DND-41 (cell line): Measurements from ENCODE around the gene ADCY9.

Experiments
- ATAC-seq: fragments of 200-7000 bp; cut with Tn5 transposase; 3 replicates; pipeline ENCODE4 v1.9.1; 2021; ENCODE audit warnings: low read depth; ENCODE audit not compliant: insufficient read depth
- DNase-seq: peaks from one replicate; pipeline ENCODE4 v3.0.0-alpha.2; 2020
- H2AFZ ChIP-seq: 2 replicates; pipeline ENCODE4 v1.6.0; 2012; ENCODE audit warnings: low read depth, low read length
- H3K27ac ChIP-seq: 2 replicates; pipeline ENCODE4 v1.5.1; 2012; ENCODE audit warnings: low read length, inconsistent platforms
- H3K27me3 ChIP-seq: fragments of 200-600 bp; sonication (generic); 2 replicates; pipeline ENCODE4 v1.6.0; 2012; ENCODE audit warnings: low read length, mild to moderate bottlenecking, inconsistent platforms; ENCODE audit not compliant: insufficient read depth, poor library complexity
- H3K36me3 ChIP-seq: 2 replicates; pipeline ENCODE4 v1.5.1; 2012; ENCODE audit warnings: low read length, inconsistent platforms; ENCODE audit not compliant: insufficient read depth
- H3K4me1 ChIP-seq: 2 replicates; pipeline ENCODE4 v1.5.1; 2012; ENCODE audit warnings: mild to moderate bottlenecking, low read length; ENCODE audit not compliant: insufficient read depth
- H3K4me2 ChIP-seq: 2 replicates; pipeline ENCODE4 v1.6.0; 2012; ENCODE audit warnings: mild to moderate bottlenecking, moderate library complexity, low read length, inconsistent platforms; ENCODE audit not compliant: insufficient read depth
- H3K4me3 ChIP-seq, 2 experiments: fragments of 200-600 bp in 1 of 2; shearing (Covaris generic) in 1 of 2; 2 replicates each; pipeline ENCODE4 v1.5.1; 2012 to 2016; ENCODE audit warnings: inconsistent platforms in 2 of 2, low read length in 2 of 2, mild to moderate bottlenecking in 2 of 2, low read depth in 1 of 2, moderate library complexity in 1 of 2
- H3K79me2 ChIP-seq: 2 replicates; pipeline ENCODE4 v1.6.0; 2012; ENCODE audit warnings: low read length, inconsistent platforms; ENCODE audit not compliant: insufficient read depth
- H3K9ac ChIP-seq: 2 replicates; pipeline ENCODE4 v1.6.0; 2012; ENCODE audit warnings: low read depth, mild to moderate bottlenecking, inconsistent platforms, low read length, moderate library complexity
- H3K9me3 ChIP-seq: 2 replicates; pipeline ENCODE4 v1.5.1; 2012; ENCODE audit warnings: low read length, moderate library complexity, mild to moderate bottlenecking, inconsistent platforms; ENCODE audit not compliant: insufficient read depth, severe bottlenecking
- H4K20me1 ChIP-seq: 2 replicates; pipeline ENCODE4 v1.6.0; 2012; ENCODE audit warnings: low read length; ENCODE audit not compliant: insufficient read depth
- CTCF ChIP-seq: IDR thresholded peaks from 2 replicates; pipeline ENCODE4 v1.5.1; 2012; ENCODE audit warnings: borderline replicate concordance, low read length, moderate library complexity, mild to moderate bottlenecking; ENCODE audit not compliant: poor library complexity, severe bottlenecking; ENCODE audit errors: extremely low read depth
- EZH2 ChIP-seq: IDR thresholded peaks from 3 replicates; pipeline ENCODE4 v1.6.1; 2012; ENCODE audit warnings: borderline replicate concordance, low read depth, mild to moderate bottlenecking, moderate library complexity, low read length, inconsistent platforms; ENCODE audit not compliant: severe bottlenecking

ADCY9 gene

GRCh38 chr16:3977376-3977775 lies 138.9 kb downstream of the ADCY9 start:
- Histone ChIP-seq H4K20me1 (no peaks in the 10 kb centered on the region), H3K9me3 (no peaks in the 10 kb centered on the region), H3K27me3 (peaks cover 30% of the 10 kb centered on the region), H3K27ac (no peak overlapping the region), H3K4me2 (no peak overlapping the region), H3K4me3 (no peak overlapping the region), H2AFZ (no peak overlapping the region), H3K79me2 (no peaks in the 10 kb centered on the region), H3K4me1 (no peaks in the 10 kb centered on the region), H3K9ac (no peak overlapping the region), H3K36me3 (no peaks in the 10 kb centered on the region)
- TF ChIP-seq CTCF = no peak
- no peak for TF ChIP-seq EZH2
- ATAC-seq (no peak), DNase-seq (no peak)

- Histone ChIP-seq H3K79me2 (no peaks in the 10 kb centered on the region), H3K27me3 (peaks cover 13% of the 10 kb centered on the region), H4K20me1 (no peaks in the 10 kb centered on the region), H3K36me3 (no peaks in the 10 kb centered on the region), H3K9me3 (no peaks in the 10 kb centered on the region), H2AFZ (no peak overlapping the region), H3K4me1 (no peaks in the 10 kb centered on the region), H3K4me2 (no peak overlapping the region), H3K9ac (no peak overlapping the region), H3K4me3 (no peak overlapping the region), H3K27ac (no peak overlapping the region)
- DNase-seq (no peak), ATAC-seq (no peak)
- TF ChIP-seq CTCF (no peak), EZH2 (no peak)
Observed at GRCh38 chr16:3974751-3975150, 141.5 kb downstream of the ADCY9 start.

- H3K79me2 ChIP-seq = no peaks in the 10 kb centered on the region
- TF ChIP-seq CTCF (no peak), EZH2 (no peak)
- H3K27ac ChIP-seq = no peak overlapping the region
- peaks cover 7% of the 10 kb centered on the region for H3K27me3 ChIP-seq
- DNase-seq (no peak), ATAC-seq (no peak)
- no peak overlapping the region for H3K4me3 ChIP-seq
- H2AFZ ChIP-seq = no peak overlapping the region
- no peak overlapping the region for H3K9ac ChIP-seq
- H3K4me2 ChIP-seq = no peak overlapping the region
- no peaks in the 10 kb centered on the region for H3K36me3 ChIP-seq
- H4K20me1 ChIP-seq = no peaks in the 10 kb centered on the region
- H3K9me3 ChIP-seq = no peaks in the 10 kb centered on the region
- no peaks in the 10 kb centered on the region for H3K4me1 ChIP-seq
Observed at GRCh38 chr16:3971706-3972105, 144.5 kb downstream of the ADCY9 start.

- H4K20me1 ChIP-seq = no peaks in the 10 kb centered on the region
- H3K27me3 ChIP-seq = peaks cover 7% of the 10 kb centered on the region
- no peak overlapping the region for H3K9ac ChIP-seq
- H3K79me2 ChIP-seq = no peaks in the 10 kb centered on the region
- DNase-seq (no peak), ATAC-seq (no peak)
- H3K36me3 ChIP-seq = no peaks in the 10 kb centered on the region
- TF ChIP-seq CTCF (no peak), EZH2 (no peak)
- no peaks in the 10 kb centered on the region for H3K4me1 ChIP-seq
- H3K9me3 ChIP-seq = no peaks in the 10 kb centered on the region
- no peak overlapping the region for H3K4me2 ChIP-seq
- H2AFZ ChIP-seq = no peak overlapping the region
- no peak overlapping the region for H3K27ac ChIP-seq
- H3K4me3 ChIP-seq = no peak overlapping the region
Observed at GRCh38 chr16:3971261-3971660, 145.0 kb downstream of the ADCY9 start.
